Epithelial cell of esophagus (primary cell): ENCODE results near the gene TPPP3.

Source experiments
- DNase-seq: peaks from one replicate; pipeline ENCODE4 v3.0.0; 2010; ENCODE audit warnings: low read depth
- H3K4me3 ChIP-seq: 2 replicates; pipeline ENCODE4 v1.5.1; 2011; ENCODE audit warnings: mild to moderate bottlenecking, low read length, control low read depth
- TF ChIP-seq, protein P1 (sequence below): IDR thresholded peaks from 2 replicates; pipeline ENCODE4 v1.5.1; 2011; ENCODE audit warnings: low read depth, mild to moderate bottlenecking, low read length, control low read depth, inconsistent platforms; ENCODE audit not compliant: insufficient read depth; ENCODE audit errors: missing control alignments

TPPP3 gene

DNA sequence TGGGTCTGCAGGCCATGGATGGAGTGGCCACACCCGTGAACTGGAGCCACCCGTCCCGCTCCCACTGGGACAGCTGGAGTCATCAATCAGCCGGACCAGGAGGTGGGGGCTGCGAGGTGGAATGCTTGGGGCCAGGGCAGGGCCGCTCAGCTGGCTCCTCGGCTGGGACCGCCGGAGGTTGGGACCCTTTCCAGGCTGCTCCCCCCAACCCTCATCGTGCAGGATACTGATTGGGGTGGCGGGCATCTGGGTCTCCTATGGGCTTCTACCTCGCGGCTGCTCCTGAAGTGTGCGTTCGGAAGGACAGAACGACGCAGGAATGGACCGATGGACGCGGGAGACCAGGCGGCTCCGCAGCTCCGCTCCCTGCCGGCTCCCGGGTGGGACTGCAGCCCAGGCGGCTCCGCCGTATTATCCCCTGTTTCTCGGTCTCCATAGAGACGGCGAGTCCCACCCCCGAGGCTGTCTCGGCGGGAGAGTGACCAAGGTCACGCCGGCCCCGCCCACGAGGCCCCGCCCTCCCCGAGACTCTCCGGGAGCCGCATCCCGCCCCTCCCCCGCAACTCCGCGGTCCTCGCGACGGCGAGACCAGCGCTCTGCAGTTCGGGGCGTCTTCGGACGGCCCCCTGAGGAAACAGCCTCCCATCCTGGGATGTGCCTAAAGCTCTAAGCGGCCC is at the start of gene TPPP3:
TPPP3 (minus strand) TSS at position 388 of the 677 bp plus-strand sequence. CDS start 2,387 bp downstream, outside the sequence.
- TF ChIP-seq, protein P1, sequence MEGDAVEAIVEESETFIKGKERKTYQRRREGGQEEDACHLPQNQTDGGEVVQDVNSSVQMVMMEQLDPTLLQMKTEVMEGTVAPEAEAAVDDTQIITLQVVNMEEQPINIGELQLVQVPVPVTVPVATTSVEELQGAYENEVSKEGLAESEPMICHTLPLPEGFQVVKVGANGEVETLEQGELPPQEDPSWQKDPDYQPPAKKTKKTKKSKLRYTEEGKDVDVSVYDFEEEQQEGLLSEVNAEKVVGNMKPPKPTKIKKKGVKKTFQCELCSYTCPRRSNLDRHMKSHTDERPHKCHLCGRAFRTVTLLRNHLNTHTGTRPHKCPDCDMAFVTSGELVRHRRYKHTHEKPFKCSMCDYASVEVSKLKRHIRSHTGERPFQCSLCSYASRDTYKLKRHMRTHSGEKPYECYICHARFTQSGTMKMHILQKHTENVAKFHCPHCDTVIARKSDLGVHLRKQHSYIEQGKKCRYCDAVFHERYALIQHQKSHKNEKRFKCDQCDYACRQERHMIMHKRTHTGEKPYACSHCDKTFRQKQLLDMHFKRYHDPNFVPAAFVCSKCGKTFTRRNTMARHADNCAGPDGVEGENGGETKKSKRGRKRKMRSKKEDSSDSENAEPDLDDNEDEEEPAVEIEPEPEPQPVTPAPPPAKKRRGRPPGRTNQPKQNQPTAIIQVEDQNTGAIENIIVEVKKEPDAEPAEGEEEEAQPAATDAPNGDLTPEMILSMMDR = peak; percentile 57
- DNase-seq = peak; percentile 36
- no peak within 1 kb of the TSS for H3K4me3 ChIP-seq

DNA sequence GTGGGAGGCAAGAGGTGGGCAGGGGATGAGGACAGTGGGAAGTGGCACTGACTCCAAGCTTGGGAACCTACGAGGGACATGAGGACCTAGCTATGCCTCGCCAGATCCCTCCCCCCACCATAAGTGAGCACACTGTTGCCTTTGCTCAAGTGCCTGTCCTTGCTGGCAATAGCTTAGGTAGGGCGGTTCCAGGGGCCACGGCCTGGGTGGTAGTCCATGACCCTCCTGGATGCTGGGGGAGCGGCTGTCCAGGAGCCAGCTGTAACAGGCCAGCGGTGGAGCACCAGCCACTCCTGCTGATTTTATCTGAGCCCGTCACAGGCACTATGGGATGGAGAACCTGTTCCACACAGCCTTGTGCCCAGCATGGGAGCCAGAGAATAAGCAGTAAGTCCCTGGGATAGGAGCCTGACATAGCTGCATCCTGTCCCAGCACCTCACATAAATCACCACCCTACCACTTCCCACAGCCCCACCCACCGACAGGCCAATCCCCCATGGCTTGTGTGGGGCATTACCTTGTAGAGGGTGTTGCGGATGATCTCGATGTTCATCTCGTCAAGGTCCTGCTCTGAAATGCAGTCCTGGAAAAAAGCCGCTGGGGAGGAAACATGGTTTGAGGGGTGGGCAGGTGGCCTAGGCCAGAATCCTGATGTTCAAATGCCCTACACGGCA is 49.4 kb upstream of the TPPP3 start:
- TF ChIP-seq, protein P1 = no peak
- DNase-seq = no peak
- no peak overlapping the region for H3K4me3 ChIP-seq

DNA sequence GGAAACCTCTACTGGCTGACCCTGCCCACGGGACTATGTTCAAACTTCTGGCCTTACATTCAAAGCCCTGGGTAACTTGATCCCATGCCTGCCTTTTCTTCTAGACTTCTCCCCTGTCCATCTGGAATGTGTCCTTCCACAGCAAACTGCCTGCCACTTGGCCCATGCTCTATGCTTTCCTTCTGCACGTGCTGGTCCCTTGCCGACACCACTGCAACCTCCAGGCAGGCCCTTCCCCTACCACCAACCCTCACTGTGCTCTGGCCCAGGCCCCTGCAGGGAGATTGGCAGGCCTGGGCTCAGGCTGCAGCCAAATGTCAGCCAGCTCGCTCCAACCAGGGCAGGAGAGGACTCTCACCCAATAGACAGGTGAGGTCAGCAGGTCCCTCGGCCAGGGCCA is 48.6 kb upstream of the TPPP3 start:
- no peak for DNase-seq
- no peak overlapping the region for H3K4me3 ChIP-seq
- TF ChIP-seq, protein P1 = no peak

DNA sequence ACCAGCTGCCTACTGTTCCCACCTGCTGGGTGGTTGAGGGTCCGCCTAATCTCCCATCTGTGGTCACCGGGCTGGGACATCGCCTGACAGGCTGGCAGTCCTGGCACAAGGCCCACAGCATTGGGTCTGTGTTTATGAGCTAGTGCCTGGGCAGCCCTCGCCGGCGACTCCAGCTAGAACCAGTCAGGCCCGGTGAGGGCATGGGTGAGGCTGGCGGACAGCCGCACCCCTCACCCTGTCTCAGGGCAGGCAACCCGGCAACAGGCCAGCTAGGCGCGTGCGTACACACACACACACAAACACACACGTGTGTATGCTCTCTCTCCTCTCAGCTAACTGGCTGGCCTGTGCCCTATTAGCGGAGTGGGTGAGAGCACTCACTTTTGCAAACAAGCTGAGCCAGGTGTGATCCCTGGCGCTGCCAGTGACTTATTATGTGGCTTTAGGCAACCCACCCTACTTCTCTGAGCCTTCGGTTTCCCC is 48.0 kb upstream of the TPPP3 start:
- no peak overlapping the region for H3K4me3 ChIP-seq
- no peak for DNase-seq
- TF ChIP-seq, protein P1 = no peak

DNA sequence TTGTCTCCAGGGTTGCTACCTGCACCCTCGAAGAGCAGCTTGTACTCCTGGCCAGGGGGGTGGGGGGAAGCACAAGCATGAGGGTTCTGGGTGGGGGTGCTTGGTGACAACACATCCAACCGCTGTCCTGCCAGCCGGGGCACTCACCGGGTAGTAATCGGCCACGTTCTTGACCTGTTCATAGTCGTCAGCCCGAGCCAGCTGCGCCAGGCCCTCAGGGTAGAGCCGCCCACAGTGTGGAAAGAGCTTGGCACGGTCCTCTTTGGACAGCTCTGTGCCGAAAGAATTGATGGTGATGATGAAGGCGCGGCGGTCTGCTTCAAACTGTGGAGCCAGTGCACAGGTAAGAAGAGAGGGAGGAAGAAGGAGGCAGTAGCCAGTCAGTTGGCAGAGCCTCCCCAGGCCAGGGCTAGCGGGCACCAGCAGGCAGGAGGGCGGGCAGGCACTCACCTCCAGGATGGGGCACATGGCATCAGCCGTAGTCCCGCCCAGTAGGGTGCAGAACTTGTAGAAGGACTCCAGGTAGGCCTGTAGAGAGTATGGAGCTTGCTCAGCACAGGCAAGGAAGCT is 45.6 kb upstream of the TPPP3 start:
- no peak for DNase-seq
- TF ChIP-seq, protein P1 = no peak
- H3K4me3 ChIP-seq = no peak overlapping the region

DNA sequence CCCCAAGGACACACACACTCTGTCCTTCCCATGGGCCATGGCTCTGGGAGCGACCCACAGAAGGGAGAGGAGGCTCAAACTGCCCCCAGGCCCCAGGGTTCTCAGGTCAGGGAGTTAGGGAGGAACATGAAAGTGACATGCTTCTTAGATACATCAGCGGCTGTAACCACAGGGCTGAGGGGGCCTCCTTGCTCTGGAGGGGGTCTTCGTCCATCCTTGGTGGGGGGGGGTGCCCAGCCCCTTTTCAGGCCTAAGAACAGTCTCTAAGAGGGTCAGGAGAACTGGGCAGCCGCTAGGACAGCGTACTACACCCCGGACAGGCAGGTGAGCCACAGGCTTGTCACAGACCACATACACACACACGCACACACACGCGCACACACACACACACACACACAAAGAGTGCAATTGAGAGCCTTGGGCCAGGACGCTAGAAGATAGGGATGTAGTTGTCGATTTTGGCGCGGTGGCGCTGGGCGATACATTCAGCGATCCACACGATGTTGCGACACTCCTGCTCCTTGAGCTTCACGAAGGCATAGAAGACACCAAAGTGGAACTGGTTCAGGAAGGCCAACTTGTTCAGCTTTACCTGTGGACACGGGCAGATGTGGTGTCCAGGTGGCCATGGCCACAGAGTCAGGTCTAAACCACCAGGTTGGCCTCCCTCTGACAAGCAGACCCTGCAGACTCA is 44.9 kb upstream of the TPPP3 start:
- TF ChIP-seq, protein P1 = no peak
- no peak for DNase-seq
- no peak overlapping the region for H3K4me3 ChIP-seq
